Parathyroid adenoma (tissue), 2 donors: Measurements from ENCODE around the gene MAP2K4.

ENCODE experiments used
- H2AFZ ChIP-seq: fragments of 300-600 bp; sonication (generic); one replicate; pipeline ENCODE4 v1.7.0; 2017; ENCODE audit warnings: antibody characterized with exemption, mild to moderate bottlenecking
- H3K27ac ChIP-seq: fragments of 300-600 bp; sonication (generic); one replicate; pipeline ENCODE4 v1.7.0; 2017
- H3K27me3 ChIP-seq: fragments of 300-600 bp; sonication (generic); one replicate; pipeline ENCODE4 v1.7.0; 2017; ENCODE audit warnings: low read length; ENCODE audit not compliant: control insufficient read depth, insufficient read depth
- H3K36me3 ChIP-seq: fragments of 300-600 bp; sonication (generic); one replicate; pipeline ENCODE4 v1.7.0; 2017; ENCODE audit warnings: low read length; ENCODE audit not compliant: control insufficient read depth, insufficient read depth
- H3K4me1 ChIP-seq: fragments of 300-600 bp; sonication (generic); one replicate; pipeline ENCODE4 v1.7.0; 2017; ENCODE audit warnings: control low read depth
- H3K4me2 ChIP-seq: fragments of 300-600 bp; sonication (generic); one replicate; pipeline ENCODE4 v1.7.0; 2017; ENCODE audit warnings: low read length
- H3K4me3 ChIP-seq: fragments of 300-600 bp; sonication (generic); one replicate; pipeline ENCODE4 v1.7.0; 2017; ENCODE audit warnings: low read depth, low read length
- H3K79me2 ChIP-seq: fragments of 300-600 bp; sonication (generic); one replicate; pipeline ENCODE4 v1.7.0; 2017; ENCODE audit warnings: control low read depth
- H3K9ac ChIP-seq: fragments of 300-600 bp; sonication (generic); one replicate; pipeline ENCODE4 v1.7.0; 2017; ENCODE audit warnings: mild to moderate bottlenecking
- H3K9me3 ChIP-seq: fragments of 300-600 bp; sonication (generic); one replicate; pipeline ENCODE4 v1.7.0; 2017; ENCODE audit warnings: low read length; ENCODE audit not compliant: control insufficient read depth
- TF ChIP-seq, protein P1 (sequence below): fragments of 300-600 bp; sonication (generic); IDR thresholded peaks from one replicate; pipeline ENCODE4 v1.7.0; 2017; ENCODE audit warnings: antibody characterized with exemption, mild to moderate bottlenecking
- donor health status: primary hyperparathyroidism.

MAP2K4 gene

DNA sequence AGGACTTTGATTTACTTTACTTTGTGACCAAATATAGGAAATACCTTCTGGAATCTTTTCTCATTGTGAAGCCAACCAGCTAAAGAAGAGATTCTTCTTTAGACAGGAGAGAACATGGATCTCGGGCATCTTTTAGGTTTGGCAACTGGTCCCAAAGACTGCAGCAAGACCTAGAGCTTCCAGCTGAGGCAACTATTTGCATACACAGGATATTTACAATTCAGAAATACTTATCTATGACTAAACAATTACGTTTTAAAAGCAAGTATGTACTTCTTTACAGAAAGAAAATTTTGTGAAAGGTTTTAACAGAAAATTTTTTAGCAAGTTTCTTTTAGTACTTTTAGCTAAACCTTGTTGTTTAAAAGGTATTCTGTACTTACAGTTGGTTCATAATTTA is 106.5 kb downstream of the MAP2K4 start:
- Histone ChIP-seq H3K36me3 (no peaks in the 10 kb centered on the region), H3K9me3 (no peaks in the 10 kb centered on the region), H3K4me3 (no peak overlapping the region), H3K79me2 (no peaks in the 10 kb centered on the region), H3K27ac (no peak overlapping the region), H3K4me2 (no peak overlapping the region), H3K27me3 (no peaks in the 10 kb centered on the region), H3K4me1 (no peaks in the 10 kb centered on the region), H2AFZ (no peak overlapping the region), H3K9ac (no peak overlapping the region)
- TF ChIP-seq, protein P1, sequence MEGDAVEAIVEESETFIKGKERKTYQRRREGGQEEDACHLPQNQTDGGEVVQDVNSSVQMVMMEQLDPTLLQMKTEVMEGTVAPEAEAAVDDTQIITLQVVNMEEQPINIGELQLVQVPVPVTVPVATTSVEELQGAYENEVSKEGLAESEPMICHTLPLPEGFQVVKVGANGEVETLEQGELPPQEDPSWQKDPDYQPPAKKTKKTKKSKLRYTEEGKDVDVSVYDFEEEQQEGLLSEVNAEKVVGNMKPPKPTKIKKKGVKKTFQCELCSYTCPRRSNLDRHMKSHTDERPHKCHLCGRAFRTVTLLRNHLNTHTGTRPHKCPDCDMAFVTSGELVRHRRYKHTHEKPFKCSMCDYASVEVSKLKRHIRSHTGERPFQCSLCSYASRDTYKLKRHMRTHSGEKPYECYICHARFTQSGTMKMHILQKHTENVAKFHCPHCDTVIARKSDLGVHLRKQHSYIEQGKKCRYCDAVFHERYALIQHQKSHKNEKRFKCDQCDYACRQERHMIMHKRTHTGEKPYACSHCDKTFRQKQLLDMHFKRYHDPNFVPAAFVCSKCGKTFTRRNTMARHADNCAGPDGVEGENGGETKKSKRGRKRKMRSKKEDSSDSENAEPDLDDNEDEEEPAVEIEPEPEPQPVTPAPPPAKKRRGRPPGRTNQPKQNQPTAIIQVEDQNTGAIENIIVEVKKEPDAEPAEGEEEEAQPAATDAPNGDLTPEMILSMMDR = no peak

DNA sequence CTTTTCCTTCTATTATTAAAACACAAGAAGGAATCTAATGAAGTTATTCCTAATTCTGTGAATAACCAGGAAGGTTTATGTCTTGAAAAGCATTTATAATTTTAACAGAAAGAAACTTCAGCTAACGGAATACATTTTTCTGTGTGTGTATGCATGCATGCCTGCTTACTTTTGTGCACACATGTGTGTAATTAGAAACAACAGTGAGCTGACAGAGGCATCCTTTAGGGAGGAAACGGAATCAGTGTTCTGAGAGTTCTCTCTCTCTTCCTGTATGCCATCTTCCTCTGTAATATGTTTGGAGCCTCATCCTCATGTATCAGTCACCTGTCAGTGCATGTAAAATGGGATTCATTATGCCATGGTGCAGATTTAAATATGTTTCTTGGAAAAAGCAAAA is 107.0 kb downstream of the MAP2K4 start:
- Histone ChIP-seq H3K4me3 (no peak overlapping the region), H3K4me2 (no peak overlapping the region), H3K79me2 (no peaks in the 10 kb centered on the region), H3K9ac (no peak overlapping the region), H3K4me1 (no peaks in the 10 kb centered on the region), H3K9me3 (no peaks in the 10 kb centered on the region), H2AFZ (no peak overlapping the region), H3K27me3 (no peaks in the 10 kb centered on the region), H3K36me3 (no peaks in the 10 kb centered on the region), H3K27ac (no peak overlapping the region)
- TF ChIP-seq, protein P1 = no peak

DNA sequence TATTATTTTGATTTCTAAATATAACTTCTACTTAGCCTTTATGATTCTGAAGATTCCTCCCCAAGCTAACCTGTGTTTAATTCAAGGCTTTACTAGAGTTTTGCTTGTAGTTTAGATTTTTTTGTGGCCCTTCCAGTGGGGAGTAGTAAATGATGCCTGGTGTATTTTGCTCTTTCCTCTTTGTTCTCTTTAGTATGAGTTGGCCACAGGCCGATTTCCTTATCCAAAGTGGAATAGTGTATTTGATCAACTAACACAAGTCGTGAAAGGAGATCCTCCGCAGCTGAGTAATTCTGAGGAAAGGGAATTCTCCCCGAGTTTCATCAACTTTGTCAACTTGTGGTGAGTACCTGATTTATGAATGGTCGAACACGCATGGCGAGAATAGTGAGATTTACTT is 108.3 kb downstream of the MAP2K4 start:
- TF ChIP-seq, protein P1 = no peak
- Histone ChIP-seq H2AFZ (no peak overlapping the region), H3K36me3 (no peaks in the 10 kb centered on the region), H3K79me2 (no peaks in the 10 kb centered on the region), H3K4me3 (no peak overlapping the region), H3K9me3 (no peaks in the 10 kb centered on the region), H3K27ac (no peak overlapping the region), H3K4me2 (no peak overlapping the region), H3K27me3 (no peaks in the 10 kb centered on the region), H3K9ac (no peak overlapping the region), H3K4me1 (no peaks in the 10 kb centered on the region)

DNA sequence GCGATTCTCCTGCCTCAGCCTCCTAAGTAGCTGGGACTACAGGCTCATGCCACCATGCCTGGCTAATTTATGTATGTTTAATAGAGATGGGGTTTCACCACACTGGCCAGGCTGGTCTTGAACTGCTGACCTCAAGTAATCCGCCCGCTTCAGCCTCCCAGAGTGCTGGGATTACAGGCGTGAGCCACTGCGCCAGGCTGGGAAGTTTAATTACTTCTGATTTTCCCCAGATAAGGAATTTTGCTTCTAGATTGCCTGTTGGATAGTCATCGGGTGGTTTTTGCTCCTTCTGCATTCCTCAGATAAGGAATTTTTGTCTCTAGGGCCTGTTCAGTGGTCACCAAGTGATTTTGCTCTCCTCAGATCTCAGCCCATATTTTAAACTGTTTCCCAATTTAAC is 112.5 kb downstream of the MAP2K4 start:
- H3K9me3 ChIP-seq = no peaks in the 10 kb centered on the region
- TF ChIP-seq, protein P1 = no peak
- no peaks in the 10 kb centered on the region for H3K27me3 ChIP-seq
- no peaks in the 10 kb centered on the region for H3K4me1 ChIP-seq
- H3K4me3 ChIP-seq = no peak overlapping the region
- no peak overlapping the region for H3K27ac ChIP-seq
- H3K79me2 ChIP-seq = no peaks in the 10 kb centered on the region
- H3K9ac ChIP-seq = no peak overlapping the region
- no peaks in the 10 kb centered on the region for H3K36me3 ChIP-seq
- no peak overlapping the region for H2AFZ ChIP-seq
- no peak overlapping the region for H3K4me2 ChIP-seq

DNA sequence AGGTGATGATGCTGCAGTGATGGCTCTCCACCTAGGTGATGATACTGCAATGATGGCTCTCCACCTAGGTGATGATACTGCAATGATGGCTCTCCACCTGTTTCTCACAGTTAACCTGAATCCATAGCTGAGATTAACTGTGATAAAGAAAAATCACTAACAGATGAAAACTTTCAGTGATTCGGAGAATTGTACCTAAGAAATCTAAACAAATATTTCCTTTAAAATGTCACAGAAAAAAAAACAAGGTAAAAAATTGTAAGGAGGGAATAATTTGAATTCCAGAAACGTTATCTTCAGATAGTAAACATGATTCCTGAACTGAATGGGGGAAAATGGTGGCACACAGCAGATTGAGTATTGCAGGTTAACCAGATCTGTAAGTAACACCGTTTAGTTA is 113.4 kb downstream of the MAP2K4 start:
- H3K4me2 ChIP-seq = no peak overlapping the region
- H3K9ac ChIP-seq = no peak overlapping the region
- H2AFZ ChIP-seq = no peak overlapping the region
- no peak overlapping the region for H3K27ac ChIP-seq
- no peaks in the 10 kb centered on the region for H3K79me2 ChIP-seq
- TF ChIP-seq, protein P1 = no peak
- H3K36me3 ChIP-seq = no peaks in the 10 kb centered on the region
- H3K4me1 ChIP-seq = no peaks in the 10 kb centered on the region
- no peak overlapping the region for H3K4me3 ChIP-seq
- no peaks in the 10 kb centered on the region for H3K9me3 ChIP-seq
- H3K27me3 ChIP-seq = no peaks in the 10 kb centered on the region
